AG20443 (cell line): ENCODE results near the gene HDAC7.

ENCODE experiments used
- DNase-seq: peaks from one replicate; pipeline ENCODE4 v3.0.0; 2012; ENCODE audit warnings: low spot score, mixed read lengths

HDAC7 gene

GRCh38 chr12:47762850-47763465 lies 56.7 kb downstream of the HDAC7 start:
- DNase-seq = no peak

- DNase-seq = peak; percentile 96
These were observed 60.6 kb downstream of the HDAC7 start, which contains the start of gene RAPGEF3 for GRCh38 chr12:47758834-47759690. Gene RAPGEF3 (minus strand): TSS chr12:47758880. CDS start chr12:47758556, 324 bp downstream.

GRCh38 chr12:47758584-47758833 lies 61.2 kb downstream of the HDAC7 start:
- DNase-seq = no peak

- DNase-seq = no peak
These were observed 61.7 kb downstream of the HDAC7 start for GRCh38 chr12:47757840-47758583.

GRCh38 chr12:47757364-47757839 lies 62.3 kb downstream of the HDAC7 start:
- DNase-seq = no peak

- DNase-seq = no peak
These were observed 63.8 kb downstream of the HDAC7 start for GRCh38 chr12:47755655-47756562.

- DNase-seq = no peak
These were observed 64.8 kb downstream of the HDAC7 start for GRCh38 chr12:47754881-47755280.

- no peak for DNase-seq
These were observed 65.6 kb downstream of the HDAC7 start for GRCh38 chr12:47754126-47754525.

- DNase-seq = no peak
These were observed 66.4 kb downstream of the HDAC7 start for GRCh38 chr12:47753021-47754001.

GRCh38 chr12:47752552-47752951 lies 67.2 kb downstream of the HDAC7 start:
- DNase-seq = peak; percentile 82

GRCh38 chr12:47752121-47752520 lies 67.6 kb downstream of the HDAC7 start:
- no peak for DNase-seq

GRCh38 chr12:47751561-47751960 lies 68.1 kb downstream of the HDAC7 start:
- DNase-seq = no peak

- DNase-seq = no peak
These were observed 68.7 kb downstream of the HDAC7 start for GRCh38 chr12:47750916-47751470.

- no peak for DNase-seq
These were observed 69.4 kb downstream of the HDAC7 start for GRCh38 chr12:47750229-47750798.

GRCh38 chr12:47748899-47749298 lies 70.8 kb downstream of the HDAC7 start:
- DNase-seq = no peak

- DNase-seq = no peak
These were observed 71.2 kb downstream of the HDAC7 start for GRCh38 chr12:47748507-47748828.

GRCh38 chr12:47747596-47748506 lies 71.9 kb downstream of the HDAC7 start:
- DNase-seq = no peak

GRCh38 chr12:47747126-47747525 lies 72.6 kb downstream of the HDAC7 start:
- DNase-seq = no peak

- no peak for DNase-seq
These were observed 73.2 kb downstream of the HDAC7 start for GRCh38 chr12:47746523-47746922.
